DOHH2 (cell line): ENCODE measurements around the gene NFE2L1.

Source experiments
- CTCF ChIP-seq: fragments of 200-600 bp; sonication (generic); IDR thresholded peaks from one replicate; pipeline ENCODE4 v1.5.1; 2014; ENCODE audit warnings: antibody characterized with exemption, mild to moderate bottlenecking, low read depth, low read length; ENCODE audit not compliant: poor library complexity, severe bottlenecking
- EZH2phosphoT487 ChIP-seq: fragments of 200-600 bp; sonication (generic); IDR thresholded peaks from 2 replicates; pipeline ENCODE4 v1.6.1; 2017; ENCODE audit warnings: borderline replicate concordance, mild to moderate bottlenecking, antibody characterized with exemption, low read length, moderate library complexity, mixed read lengths

- TF ChIP-seq CTCF (no peak), EZH2phosphoT487 (no peak)
These were observed 11.5 kb upstream of the NFE2L1 start for GRCh38 chr17:48036693-48037035.
